GM19328 (cell line): ENCODE results near the gene LRRC52.
"Not testable (repeated sequence)": the region's sequence is repeated elsewhere in the genome, so short reads cannot be mapped to it uniquely, and the experiment has no call there.

Source experiments
- ATAC-seq: cut with Tn5 transposase; IDR thresholded peaks from one replicate; pipeline ENCODE4 v1.9.1; 2021; ENCODE audit warnings: mild to moderate bottlenecking, moderate library complexity; ENCODE audit not compliant: unreplicated experiment

LRRC52 gene

GRCh38 chr1:165580931-165581871 is 37.4 kb downstream of the LRRC52 start:
- no peak for ATAC-seq

- ATAC-seq = no peak
These were observed 38.1 kb downstream of the LRRC52 start for GRCh38 chr1:165581926-165582325.

GRCh38 chr1:165586398-165586797 is 42.6 kb downstream of the LRRC52 start:
- ATAC-seq = no peak

- ATAC-seq = not testable (repeated sequence)
These were observed 47.6 kb downstream of the LRRC52 start for GRCh38 chr1:165591391-165591790.

- peak; percentile 27 for ATAC-seq
These were observed 49.4 kb downstream of the LRRC52 start for GRCh38 chr1:165592945-165593823.

- ATAC-seq = no peak
These were observed 51.6 kb downstream of the LRRC52 start for GRCh38 chr1:165595246-165595938.

- peak; percentile 95 for ATAC-seq
These were observed 54.3 kb downstream of the LRRC52 start for GRCh38 chr1:165597883-165598675.

- ATAC-seq = no peak
These were observed 54.9 kb downstream of the LRRC52 start for GRCh38 chr1:165598676-165599059.

GRCh38 chr1:165600793-165601192 is 57.0 kb downstream of the LRRC52 start:
- ATAC-seq = no peak

GRCh38 chr1:165603810-165604209 is 60.0 kb downstream of the LRRC52 start:
- no peak for ATAC-seq

GRCh38 chr1:165605246-165605645 is 61.4 kb downstream of the LRRC52 start:
- ATAC-seq = no peak

GRCh38 chr1:165606676-165607075 is 62.9 kb downstream of the LRRC52 start:
- ATAC-seq = not testable (repeated sequence)

GRCh38 chr1:165610866-165611265 is 67.1 kb downstream of the LRRC52 start:
- ATAC-seq = no peak

- no peak for ATAC-seq
These were observed 68.3 kb downstream of the LRRC52 start for GRCh38 chr1:165612062-165612461.
